HepG2 (cell line): ENCODE measurements around the gene CPSF4. TPM values are rescaled to one million over a fixed set of nuclear protein-coding genes. Genes with fewer than 3 reads are reported as not detected.

Experiments used
- ADNP ChIP-seq: sonication (generic); formaldehyde crosslinking; IDR thresholded peaks from 2 replicates; pipeline ENCODE4 v1.4.0; 2020; ENCODE audit warnings: missing genetic modification reagents
- ATM ChIP-seq: fragments of 450-650 bp; IDR thresholded peaks from 2 replicates; pipeline ENCODE4 v1.7.1; 2017; ENCODE audit warnings: mild to moderate bottlenecking, borderline replicate concordance
- BATF2 ChIP-seq: sonication (generic); formaldehyde crosslinking; IDR thresholded peaks from 2 replicates; pipeline ENCODE4 v1.8.0; 2022; ENCODE audit warnings: mild to moderate bottlenecking, missing genetic modification reagents, moderate library complexity
- CSRNP2 ChIP-seq: sonication (generic); formaldehyde crosslinking; conservative IDR thresholded peaks from 2 replicates; pipeline ENCODE4 v1.8.0; 2022; ENCODE audit warnings: low read depth, missing genetic modification reagents
- DMAP1 ChIP-seq: IDR thresholded peaks from 2 replicates; pipeline ENCODE4 v1.6.1; 2016
- GPN1 ChIP-seq: sonication (generic); formaldehyde crosslinking; IDR thresholded peaks from 2 replicates; pipeline ENCODE4 v1.5.1; 2020; ENCODE audit warnings: missing genetic modification reagents, borderline replicate concordance
- HMG20A ChIP-seq: IDR thresholded peaks from 2 replicates; pipeline ENCODE4 v1.6.1; 2016; ENCODE audit warnings: borderline replicate concordance
- MAZ ChIP-seq, 2 experiments: sonication (generic) in 1 of 2; formaldehyde crosslinking in 1 of 2; IDR thresholded peaks; 2 replicates each; pipeline versions ENCODE4 v1.5.0 to v1.6.1; 2012 to 2020; ENCODE audit warnings: low read depth in 2 of 2, mild to moderate bottlenecking in 2 of 2, borderline replicate concordance in 1 of 2, improper control_type of control experiment in 1 of 2, low read length in 1 of 2, missing genetic modification reagents in 1 of 2, moderate library complexity in 1 of 2
- SAP130 ChIP-seq: IDR thresholded peaks from 2 replicates; pipeline ENCODE4 v1.6.1; 2016; ENCODE audit warnings: low read depth
- SIX1 ChIP-seq: sonication (generic); formaldehyde crosslinking; IDR thresholded peaks from 2 replicates; pipeline ENCODE4 v1.4.0; 2020; ENCODE audit warnings: missing genetic modification reagents, borderline replicate concordance
- SIX4 ChIP-seq: sonication (generic); formaldehyde crosslinking; IDR thresholded peaks from 2 replicates; pipeline ENCODE4 v1.4.0; 2020; ENCODE audit warnings: missing genetic modification reagents
- SMAD9 ChIP-seq: sonication (generic); formaldehyde crosslinking; IDR thresholded peaks from 2 replicates; pipeline ENCODE4 v1.5.1; 2020; ENCODE audit warnings: mild to moderate bottlenecking, missing genetic modification reagents
- TP53 ChIP-seq: sonication (generic); formaldehyde crosslinking; conservative IDR thresholded peaks from 2 replicates; pipeline ENCODE4 v1.4.0; 2020; ENCODE audit warnings: missing genetic modification reagents
- ZIK1 ChIP-seq: sonication (generic); formaldehyde crosslinking; IDR thresholded peaks from 2 replicates; pipeline ENCODE4 v1.5.0; 2020; ENCODE audit warnings: mild to moderate bottlenecking, low read depth, missing genetic modification reagents, borderline replicate concordance
- ZMAT3 ChIP-seq: sonication (generic); formaldehyde crosslinking; conservative IDR thresholded peaks from 2 replicates; pipeline ENCODE4 v1.7.0; 2021; ENCODE audit warnings: missing genetic modification reagents
- ZNF160 ChIP-seq: sonication (generic); formaldehyde crosslinking; IDR thresholded peaks from 2 replicates; pipeline ENCODE4 v1.8.0; 2022; ENCODE audit warnings: mild to moderate bottlenecking, inconsistent platforms, missing genetic modification reagents
- ZNF224 ChIP-seq: sonication (generic); formaldehyde crosslinking; IDR thresholded peaks from 2 replicates; pipeline ENCODE4 v1.5.0; 2020; ENCODE audit warnings: mild to moderate bottlenecking, missing genetic modification reagents
- ZNF3 ChIP-seq: IDR thresholded peaks from 2 replicates; pipeline ENCODE4 v1.7.0; 2017; ENCODE audit warnings: inconsistent platforms
- ZNF430 ChIP-seq: sonication (generic); formaldehyde crosslinking; IDR thresholded peaks from 2 replicates; pipeline ENCODE4 v1.9.0; 2021; ENCODE audit warnings: mild to moderate bottlenecking, missing genetic modification reagents
- polyA plus RNA-seq, 8 experiments: library from polyadenylated mRNA; depleted of rRNA in 3 of 8; stranded (reverse) in 7 of 8; unstranded in 1 of 8; fragments of >200 nt; fragmentation: Illumina TruSeq in 4 of 8; extraction: Trizol in 4 of 8; gene quantifications; 2 replicates each; pipeline versions ENCODE4 v1.2.1 to v1.2.3, GENCODE V29; 2011 to 2016; ENCODE audit warnings: low read depth in 4 of 8, missing spikeins in 1 of 8, mixed read lengths in 1 of 8; ENCODE audit not compliant: insufficient read depth in 1 of 8
- total RNA-seq, 5 experiments: library from RNA; depleted of rRNA; stranded (reverse); fragments of >200 nt; fragmentation: Illumina TruSeq; extraction: Trizol; gene quantifications; 2 replicates each; pipeline ENCODE4 v1.2.3, GENCODE V29; 2016; ENCODE audit warnings: low read depth in 1 of 5
- TF ChIP-seq, protein P1 (sequence below), 2 experiments: sonication (generic) in 1 of 2; formaldehyde crosslinking in 1 of 2; IDR thresholded peaks; 2 replicates each; pipeline versions ENCODE4 v1.5.1 to v1.6.1; 2011 to 2020; ENCODE audit warnings: borderline replicate concordance in 1 of 2, low read depth in 1 of 2, low read length in 1 of 2, mild to moderate bottlenecking in 1 of 2, missing genetic modification reagents in 1 of 2, moderate library complexity in 1 of 2
- TF ChIP-seq, protein P2 (sequence below): sonication (generic); formaldehyde crosslinking; IDR thresholded peaks from 2 replicates; pipeline ENCODE4 v1.4.0; 2020; ENCODE audit warnings: missing genetic modification reagents, borderline replicate concordance
- TF ChIP-seq, protein P3 (sequence below): sonication (generic); formaldehyde crosslinking; IDR thresholded peaks from 2 replicates; pipeline ENCODE4 v1.4.0; 2020; ENCODE audit warnings: missing genetic modification reagents

Gene CPSF4
- total and polyA plus RNA-seq, 2 of the 13 experiments (the other 11 are each of a cell fraction or from before 2014, with no cell fraction given): 34.1 to 49.6 TPM

DNA sequence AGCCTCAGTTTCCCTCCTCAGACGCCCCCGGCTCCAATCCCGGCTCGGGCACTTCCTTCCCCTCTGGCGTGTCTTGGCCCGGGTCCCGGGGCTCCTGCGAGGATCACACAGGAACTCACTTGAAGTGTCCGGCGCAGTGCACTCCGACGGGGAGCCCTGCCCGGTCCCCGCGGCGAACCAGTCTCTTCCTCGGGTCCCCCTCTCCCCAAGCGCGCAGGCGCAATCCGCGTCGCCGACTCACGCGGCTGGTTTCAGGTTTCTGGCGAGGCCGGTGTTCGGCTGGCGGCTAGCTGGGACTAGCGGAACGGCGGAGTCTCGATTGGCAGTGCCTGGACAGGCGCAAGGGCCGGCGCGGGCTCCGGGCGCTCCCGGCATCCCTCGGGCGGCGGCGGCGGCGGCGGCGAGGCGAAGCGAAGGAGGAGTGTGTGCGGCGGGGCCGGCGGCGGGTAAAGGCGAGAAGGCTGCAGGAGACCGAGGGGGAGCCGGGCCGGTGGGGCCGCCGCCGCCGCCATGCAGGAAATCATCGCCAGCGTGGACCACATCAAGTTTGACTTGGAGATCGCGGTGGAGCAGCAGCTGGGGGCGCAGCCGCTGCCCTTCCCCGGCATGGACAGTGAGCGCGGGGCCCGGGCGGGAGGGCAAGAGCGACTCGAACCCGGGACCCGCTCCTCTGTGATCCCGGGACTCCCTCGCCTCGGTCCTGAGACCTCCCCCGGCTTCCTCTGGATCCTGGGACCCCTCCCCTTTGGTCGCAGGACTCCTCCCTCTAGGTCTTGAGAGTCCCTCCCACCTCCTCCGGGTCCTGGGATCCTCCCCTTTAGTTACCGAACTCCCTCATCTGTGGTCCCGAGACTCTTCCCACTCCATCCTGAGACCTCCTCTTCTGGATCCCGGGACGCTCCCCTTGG is at the start of gene CPSF4, which contains the start of gene PTCD1 (continued):
- TF ChIP-seq ZIK1 (CRISPR knock-in tag) (peak; percentile 86), CSRNP2 (CRISPR knock-in tag) (no peak), ADNP (CRISPR knock-in tag) (no peak), BATF2 (CRISPR knock-in tag) (0 out of 2 replicates have a peak, but pooled peaks have one; percentile 50), ZNF3 (CRISPR knock-in tag) (no peak), SIX1 (peak; percentile 98), SIX4 (CRISPR knock-in tag) (peak; percentile 99), ZNF160 (CRISPR knock-in tag) (peak; percentile 78; the same call in 1 of the 2 replicates), TP53 (CRISPR knock-in tag) (no peak), HMG20A (CRISPR knock-in tag) (no peak), SMAD9 (CRISPR knock-in tag) (no peak), SAP130 (CRISPR knock-in tag) (peak; percentile 93), DMAP1 (peak; percentile 70; the same call in 1 of the 2 replicates), ZNF224 (no peak), MAZ (IDR thresholded peaks at IDR 0.05; ENCODE audit: borderline replicate concordance, low read depth, low read length) (0 out of 2 replicates have a peak, but pooled peaks have one; percentile 23), MAZ (CRISPR knock-in tag; IDR thresholded peaks at IDR 0.05; ENCODE audit: low read depth) (peak; percentile 93), ZMAT3 (peak; percentile 67; the same call in 1 of the 2 replicates), ZNF430 (CRISPR knock-in tag) (0 out of 2 replicates have a peak, but pooled peaks have one; percentile 27), ATM (no peak), GPN1 (CRISPR knock-in tag) (no peak)
- TF ChIP-seq, protein P1, sequence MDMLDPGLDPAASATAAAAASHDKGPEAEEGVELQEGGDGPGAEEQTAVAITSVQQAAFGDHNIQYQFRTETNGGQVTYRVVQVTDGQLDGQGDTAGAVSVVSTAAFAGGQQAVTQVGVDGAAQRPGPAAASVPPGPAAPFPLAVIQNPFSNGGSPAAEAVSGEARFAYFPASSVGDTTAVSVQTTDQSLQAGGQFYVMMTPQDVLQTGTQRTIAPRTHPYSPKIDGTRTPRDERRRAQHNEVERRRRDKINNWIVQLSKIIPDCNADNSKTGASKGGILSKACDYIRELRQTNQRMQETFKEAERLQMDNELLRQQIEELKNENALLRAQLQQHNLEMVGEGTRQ (IDR thresholded peaks at IDR 0.05; ENCODE audit: low read depth, low read length): no peak
- TF ChIP-seq, protein P1 (CRISPR knock-in tag; IDR thresholded peaks at IDR 0.05; ENCODE audit: borderline replicate concordance): no peak
- TF ChIP-seq, protein P2, sequence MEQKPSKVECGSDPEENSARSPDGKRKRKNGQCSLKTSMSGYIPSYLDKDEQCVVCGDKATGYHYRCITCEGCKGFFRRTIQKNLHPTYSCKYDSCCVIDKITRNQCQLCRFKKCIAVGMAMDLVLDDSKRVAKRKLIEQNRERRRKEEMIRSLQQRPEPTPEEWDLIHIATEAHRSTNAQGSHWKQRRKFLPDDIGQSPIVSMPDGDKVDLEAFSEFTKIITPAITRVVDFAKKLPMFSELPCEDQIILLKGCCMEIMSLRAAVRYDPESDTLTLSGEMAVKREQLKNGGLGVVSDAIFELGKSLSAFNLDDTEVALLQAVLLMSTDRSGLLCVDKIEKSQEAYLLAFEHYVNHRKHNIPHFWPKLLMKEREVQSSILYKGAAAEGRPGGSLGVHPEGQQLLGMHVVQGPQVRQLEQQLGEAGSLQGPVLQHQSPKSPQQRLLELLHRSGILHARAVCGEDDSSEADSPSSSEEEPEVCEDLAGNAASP: no peak
- TF ChIP-seq, protein P3, sequence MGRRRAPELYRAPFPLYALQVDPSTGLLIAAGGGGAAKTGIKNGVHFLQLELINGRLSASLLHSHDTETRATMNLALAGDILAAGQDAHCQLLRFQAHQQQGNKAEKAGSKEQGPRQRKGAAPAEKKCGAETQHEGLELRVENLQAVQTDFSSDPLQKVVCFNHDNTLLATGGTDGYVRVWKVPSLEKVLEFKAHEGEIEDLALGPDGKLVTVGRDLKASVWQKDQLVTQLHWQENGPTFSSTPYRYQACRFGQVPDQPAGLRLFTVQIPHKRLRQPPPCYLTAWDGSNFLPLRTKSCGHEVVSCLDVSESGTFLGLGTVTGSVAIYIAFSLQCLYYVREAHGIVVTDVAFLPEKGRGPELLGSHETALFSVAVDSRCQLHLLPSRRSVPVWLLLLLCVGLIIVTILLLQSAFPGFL (CRISPR knock-in tag): no peak
